Measurements from ENCODE around the gene PSEN1. TPM values are rescaled to one million over a fixed set of nuclear protein-coding genes. Genes with fewer than 3 reads are reported as not detected.

The PSEN1 gene
- polyA plus RNA-seq, 3 donors: 76.1 to 79.6 (median 78.0) TPM

GRCh38 chr14:73250781-73251500 lies 114.6 kb downstream of the PSEN1 start:
- DNase-seq (ENCODE audit: low read depth in 3 of 3, low spot score in 2 of 3): no peak

- DNase-seq (ENCODE audit: low read depth in 3 of 3, low spot score in 2 of 3): no peak
Measured at GRCh38 chr14:73251516-73252215, 115.4 kb downstream of the PSEN1 start.

- no peak for DNase-seq (ENCODE audit: low read depth in 3 of 3, low spot score in 2 of 3)
Measured at GRCh38 chr14:73252491-73253322, 116.4 kb downstream of the PSEN1 start.

GRCh38 chr14:73253323-73253610 lies 117.0 kb downstream of the PSEN1 start:
- DNase-seq (ENCODE audit: low read depth in 3 of 3, low spot score in 2 of 3): no peak

GRCh38 chr14:73253721-73254120 lies 117.4 kb downstream of the PSEN1 start:
- no peak for DNase-seq (ENCODE audit: low read depth in 3 of 3, low spot score in 2 of 3)

GRCh38 chr14:73254247-73255004 lies 118.1 kb downstream of the PSEN1 start:
- no peak for DNase-seq (ENCODE audit: low read depth in 3 of 3, low spot score in 2 of 3)

- DNase-seq (ENCODE audit: low read depth in 3 of 3, low spot score in 2 of 3): no peak
Measured at GRCh38 chr14:73255005-73255400, 118.7 kb downstream of the PSEN1 start.

GRCh38 chr14:73255693-73256225 lies 119.5 kb downstream of the PSEN1 start:
- no peak for DNase-seq (ENCODE audit: low read depth in 3 of 3, low spot score in 2 of 3)

GRCh38 chr14:73258076-73258475 lies 121.8 kb downstream of the PSEN1 start:
- DNase-seq (ENCODE audit: low read depth in 3 of 3, low spot score in 2 of 3): no peak

- DNase-seq (ENCODE audit: low read depth in 3 of 3, low spot score in 2 of 3): no peak
Measured at GRCh38 chr14:73258845-73259611, 122.7 kb downstream of the PSEN1 start.

GRCh38 chr14:73259837-73260236 lies 123.5 kb downstream of the PSEN1 start:
- DNase-seq (ENCODE audit: low read depth in 3 of 3, low spot score in 2 of 3): no peak

- no peak for DNase-seq (ENCODE audit: low read depth in 3 of 3, low spot score in 2 of 3)
Measured at GRCh38 chr14:73260574-73260973, 124.3 kb downstream of the PSEN1 start.

GRCh38 chr14:73261075-73261474 lies 124.8 kb downstream of the PSEN1 start:
- DNase-seq (ENCODE audit: low read depth in 3 of 3, low spot score in 2 of 3): no peak

GRCh38 chr14:73261520-73262426 lies 125.5 kb downstream of the PSEN1 start:
- no peak for DNase-seq (ENCODE audit: low read depth in 3 of 3, low spot score in 2 of 3)

GRCh38 chr14:73262427-73263183 lies 126.3 kb downstream of the PSEN1 start:
- DNase-seq (ENCODE audit: low read depth in 3 of 3, low spot score in 2 of 3): no peak

GRCh38 chr14:73263606-73264005 lies 127.3 kb downstream of the PSEN1 start:
- no peak for DNase-seq (ENCODE audit: low read depth in 3 of 3, low spot score in 2 of 3)

GRCh38 chr14:73264080-73264884 lies 128.0 kb downstream of the PSEN1 start:
- no peak for DNase-seq (ENCODE audit: low read depth in 3 of 3, low spot score in 2 of 3)
